ENCODE measurements around the gene TMEM220. TPM values are rescaled to one million over a fixed set of nuclear protein-coding genes. Genes with fewer than 3 reads are reported as not detected.
"Not testable (repeated sequence)": the region's sequence is repeated elsewhere in the genome, so short reads cannot be mapped to it uniquely, and the experiment has no call there.

TMEM220 gene
- total RNA-seq, 2 donors from 2014 or later = 14.5 to 17.6 TPM

GRCh38 chr17:10698096-10698818, 31.6 kb downstream of the TMEM220 start:
- peak overlapping the region; percentile 90 to 94 for H3K9ac ChIP-seq (ENCODE audit: low read depth in 2 of 2, low read length in 2 of 2)
- no peak for TF ChIP-seq CTCF (IDR thresholded peaks at IDR 0.05)
- H3K36me3 ChIP-seq = no peaks in the 10 kb centered on the region
- H3K9me3 ChIP-seq = no peaks in the 10 kb centered on the region
- DNase-seq = no peak
- peak overlapping the region; percentile 97 for H3K27ac ChIP-seq
- H3K4me3 ChIP-seq = peak overlapping the region; percentile 98
- no peaks in the 10 kb centered on the region for H3K27me3 ChIP-seq
- intact Hi-C loops (cut with DNase I) = no loop called here
- H3K4me1 ChIP-seq = peaks cover 9% of the 10 kb centered on the region

DNA sequence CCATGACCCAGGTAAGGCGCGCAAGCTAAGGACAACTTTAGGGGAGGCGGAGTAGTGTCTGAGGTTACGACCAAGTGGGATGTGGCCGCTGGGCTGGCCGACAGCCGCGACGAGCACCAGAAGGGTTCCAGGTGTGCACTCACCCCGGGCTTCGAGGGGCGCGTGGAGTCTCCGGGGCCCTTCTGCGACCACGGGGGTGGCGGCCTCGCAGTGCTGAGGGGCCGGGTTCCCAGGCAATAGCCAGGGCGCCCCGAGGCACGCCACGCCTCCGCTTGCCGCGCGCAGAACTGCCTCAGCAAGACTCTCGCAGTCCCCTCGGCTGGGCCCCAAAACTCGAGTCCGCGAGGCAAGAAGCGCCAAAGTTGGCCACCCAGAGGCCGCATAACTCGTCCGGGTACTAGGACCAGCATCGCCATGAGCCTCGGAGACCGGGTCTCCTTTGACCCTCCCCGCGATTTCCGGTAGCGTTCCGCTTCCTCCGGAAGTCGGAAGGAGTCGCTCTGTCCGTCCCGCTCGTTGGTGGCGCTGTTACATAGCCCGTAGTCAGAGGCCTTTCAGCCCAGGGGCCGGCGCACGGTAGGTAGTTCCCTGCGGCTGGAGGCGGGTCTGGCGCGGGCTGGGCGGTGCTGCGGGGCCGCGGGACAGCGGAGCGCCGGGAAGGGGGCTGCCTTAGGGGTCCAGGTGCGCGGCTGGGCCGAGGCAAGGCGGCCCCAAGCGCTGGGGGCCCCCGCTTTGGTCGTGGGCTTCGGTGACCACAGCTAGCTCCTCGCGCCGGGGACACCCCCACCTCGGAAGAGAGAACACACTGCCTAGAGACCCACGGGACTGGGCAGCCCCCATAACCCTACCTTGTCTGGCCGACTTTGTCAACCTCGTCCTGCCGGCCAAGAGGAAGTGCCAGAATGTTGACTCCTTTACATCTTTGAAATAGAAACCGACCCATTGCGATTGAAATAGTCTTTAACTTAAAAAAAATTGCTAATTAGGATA, 32.4 kb downstream of the TMEM220 start, which contains the start of the genes ADPRM and SCO1:
ADPRM (plus strand) TSS at position 503 of the 990 bp plus-strand sequence. CDS start 7,333 bp downstream, outside the sequence.
SCO1 (minus strand) TSS at position 442 of the 990 bp plus-strand sequence; CDS start at position 416, 26 bp downstream.
- H3K9ac ChIP-seq (ENCODE audit: low read depth in 2 of 2, low read length in 2 of 2) = peak within 1 kb of the TSS; percentile 90 to 94
- H3K4me3 ChIP-seq = peak within 1 kb of the TSS; percentile 98
- intact Hi-C loops (cut with DNase I) = no loop called here
- H3K27ac ChIP-seq = peak within 1 kb of the TSS; percentile 97
- peaks cover 9% of the 10 kb centered on the region for H3K4me1 ChIP-seq
- TF ChIP-seq CTCF (IDR thresholded peaks at IDR 0.05) = peak; percentile 31
- DNase-seq = peak; percentile 97
- H3K27me3 ChIP-seq = no peaks in the 10 kb centered on the region
- H3K9me3 ChIP-seq = no peaks in the 10 kb centered on the region
- no peaks in the 10 kb centered on the region for H3K36me3 ChIP-seq

- H3K36me3 ChIP-seq; intact Hi-C loops (cut with DNase I); H3K4me1 ChIP-seq; H3K9ac ChIP-seq (ENCODE audit: low read depth in 2 of 2, low read length in 2 of 2); H3K9me3 ChIP-seq; H3K4me3 ChIP-seq; H3K27me3 ChIP-seq: not testable (repeated sequence)
- H3K27ac ChIP-seq = peak overlapping the region; percentile 97
- DNase-seq = peak; percentile 18
Observed at GRCh38 chr17:10695875-10696407, 33.9 kb downstream of the TMEM220 start.

GRCh38 chr17:10687499-10687898, 42.3 kb downstream of the TMEM220 start:
- peaks cover 8% of the 10 kb centered on the region for H3K36me3 ChIP-seq
- intact Hi-C loops (cut with DNase I) = no loop called here
- no peak for DNase-seq

GRCh38 chr17:10683853-10684252, 46.0 kb downstream of the TMEM220 start:
- TF ChIP-seq CTCF (IDR thresholded peaks at IDR 0.05) = peak; percentile 20
- DNase-seq = no peak
- Histone ChIP-seq H3K27me3 (no peaks in the 10 kb centered on the region), H3K27ac (no peak overlapping the region), H3K4me3 (no peak overlapping the region), H3K9me3 (no peaks in the 10 kb centered on the region), H3K36me3 (peaks cover 8% of the 10 kb centered on the region), H3K4me1 (no peaks in the 10 kb centered on the region), H3K9ac (ENCODE audit: low read depth in 2 of 2, low read length in 2 of 2) (no peak overlapping the region)
- intact Hi-C loops (cut with DNase I) = no loop called here

More at GRCh38 chr17:10687499-10687898, 42.3 kb downstream of the TMEM220 start:
- TF ChIP-seq CTCF (IDR thresholded peaks at IDR 0.05) = no peak
- Histone ChIP-seq H3K4me3 (no peak overlapping the region), H3K9me3 (no peaks in the 10 kb centered on the region), H3K27me3 (no peaks in the 10 kb centered on the region), H3K27ac (no peak overlapping the region), H3K9ac (ENCODE audit: low read depth in 2 of 2, low read length in 2 of 2) (no peak overlapping the region), H3K4me1 (no peaks in the 10 kb centered on the region)
